SU-DHL-6 (cell line): Measurements from ENCODE around the gene STXBP5.

ENCODE experiments used
- H2AFZ ChIP-seq: fragments of 200-600 bp; sonication (generic); 2 replicates; pipeline ENCODE4 v1.6.1; 2014; ENCODE audit warnings: low read depth, mild to moderate bottlenecking, moderate library complexity, mixed read lengths, antibody characterized with exemption, low read length; ENCODE audit not compliant: severe bottlenecking
- H3F3A ChIP-seq: fragments of 200-600 bp; shearing (Covaris generic); 2 replicates; pipeline ENCODE4 v1.6.0; 2016; ENCODE audit warnings: antibody characterized with exemption, mild to moderate bottlenecking; ENCODE audit not compliant: insufficient read depth
- H3K27ac ChIP-seq: fragments of 200-600 bp; sonication (generic); 2 replicates; pipeline ENCODE4 v1.5.1; 2016; ENCODE audit warnings: low read depth, mild to moderate bottlenecking, low read length, moderate library complexity, mixed read lengths
- H3K27me3 ChIP-seq: fragments of 200-600 bp; sonication (generic), shearing (Covaris generic); 2 replicates; pipeline ENCODE4 v1.6.0; 2014; ENCODE audit warnings: mild to moderate bottlenecking, low read length
- H3K36me3 ChIP-seq: fragments of 200-600 bp; sonication (generic); 2 replicates; pipeline ENCODE4 v1.6.1; 2014; ENCODE audit warnings: mild to moderate bottlenecking, low read length, mixed read lengths
- H3K4me2 ChIP-seq: fragments of 300-600, 200-600 bp; shearing (Covaris generic), sonication (generic); 2 replicates; pipeline ENCODE4 v1.6.0; 2014; ENCODE audit warnings: low read length, low read depth, mild to moderate bottlenecking; ENCODE audit not compliant: poor library complexity, severe bottlenecking
- H3K4me3 ChIP-seq: fragments of 200-600 bp; sonication (generic); 2 replicates; pipeline ENCODE4 v1.5.1; 2014; ENCODE audit warnings: antibody characterized with exemption, low read length, mild to moderate bottlenecking, mixed read lengths; ENCODE audit not compliant: insufficient read depth, poor library complexity, severe bottlenecking
- H3K79me2 ChIP-seq: fragments of 200-600 bp; sonication (generic); 2 replicates; pipeline ENCODE4 v1.6.1; 2014; ENCODE audit warnings: mild to moderate bottlenecking, low read length, moderate library complexity; ENCODE audit not compliant: insufficient read depth
- H3K9ac ChIP-seq: fragments of 200-600 bp; sonication (generic); 2 replicates; pipeline ENCODE4 v1.7.0; 2014; ENCODE audit warnings: mild to moderate bottlenecking, low read length
- H3K9me2 ChIP-seq: fragments of 200-600 bp; sonication (generic); replicated peaks from 2 replicates; pipeline ENCODE4 v1.6.1; 2014; ENCODE audit warnings: low read length; ENCODE audit not compliant: insufficient read depth
- H3K9me3 ChIP-seq: fragments of 200-600 bp; sonication (generic); 2 replicates; pipeline ENCODE4 v1.6.1; 2014; ENCODE audit warnings: low read length, mixed read lengths; ENCODE audit not compliant: insufficient read depth
- H4K20me1 ChIP-seq: fragments of 200-600 bp; sonication (generic); 2 replicates; pipeline ENCODE4 v1.6.1; 2014; ENCODE audit warnings: low read depth, mild to moderate bottlenecking, antibody characterized with exemption, low read length, moderate library complexity, mixed read lengths
- CTCF ChIP-seq: fragments of 200-600 bp; sonication (generic); IDR thresholded peaks from one replicate; pipeline ENCODE4 v1.5.1; 2017; ENCODE audit warnings: antibody characterized with exemption, mild to moderate bottlenecking, low read length, moderate library complexity; ENCODE audit not compliant: insufficient read depth, poor library complexity, severe bottlenecking
- EZH2phosphoT487 ChIP-seq: fragments of 200-600 bp; sonication (generic), shearing (Covaris generic); conservative IDR thresholded peaks from 2 replicates; pipeline ENCODE4 v1.6.1; 2018; ENCODE audit warnings: mild to moderate bottlenecking, antibody characterized with exemption, low read length, moderate library complexity, mixed read lengths

Gene STXBP5

GRCh38 chr6:147434076-147434475 lies 229.9 kb downstream of the STXBP5 start:
- H2AFZ ChIP-seq = no peak overlapping the region
- H3K4me3 ChIP-seq = no peak overlapping the region
- no peak overlapping the region for H3K9ac ChIP-seq
- no peaks in the 10 kb centered on the region for H4K20me1 ChIP-seq
- no peaks in the 10 kb centered on the region for H3F3A ChIP-seq
- H3K27ac ChIP-seq = no peak overlapping the region
- no peak for TF ChIP-seq CTCF
- TF ChIP-seq EZH2phosphoT487 = no peak
- H3K79me2 ChIP-seq = no peaks in the 10 kb centered on the region
- H3K9me2 ChIP-seq = no peaks in the 10 kb centered on the region
- H3K9me3 ChIP-seq = no peaks in the 10 kb centered on the region
- H3K36me3 ChIP-seq = no peaks in the 10 kb centered on the region
- no peaks in the 10 kb centered on the region for H3K27me3 ChIP-seq
- no peak overlapping the region for H3K4me2 ChIP-seq

- no peaks in the 10 kb centered on the region for H3K9me2 ChIP-seq
- no peaks in the 10 kb centered on the region for H3K36me3 ChIP-seq
- no peak overlapping the region for H3K4me2 ChIP-seq
- no peaks in the 10 kb centered on the region for H3F3A ChIP-seq
- H3K9ac ChIP-seq = no peak overlapping the region
- no peaks in the 10 kb centered on the region for H4K20me1 ChIP-seq
- no peak overlapping the region for H3K4me3 ChIP-seq
- H3K27me3 ChIP-seq = no peaks in the 10 kb centered on the region
- H3K27ac ChIP-seq = no peak overlapping the region
- TF ChIP-seq CTCF = no peak
- no peaks in the 10 kb centered on the region for H3K79me2 ChIP-seq
- no peak overlapping the region for H2AFZ ChIP-seq
- no peaks in the 10 kb centered on the region for H3K9me3 ChIP-seq
Observed at GRCh38 chr6:147434516-147434915, 230.3 kb downstream of the STXBP5 start.

GRCh38 chr6:147437615-147438014 lies 233.4 kb downstream of the STXBP5 start:
- no peaks in the 10 kb centered on the region for H3K9me2 ChIP-seq
- H3K9me3 ChIP-seq = no peaks in the 10 kb centered on the region
- TF ChIP-seq EZH2phosphoT487 = no peak
- TF ChIP-seq CTCF = no peak
- no peaks in the 10 kb centered on the region for H3K36me3 ChIP-seq
- H3K27me3 ChIP-seq = no peaks in the 10 kb centered on the region
- no peaks in the 10 kb centered on the region for H3F3A ChIP-seq
- H3K4me2 ChIP-seq = no peak overlapping the region
- H2AFZ ChIP-seq = no peak overlapping the region
- H3K9ac ChIP-seq = no peak overlapping the region
- no peak overlapping the region for H3K27ac ChIP-seq
- H3K4me3 ChIP-seq = no peak overlapping the region
- no peaks in the 10 kb centered on the region for H4K20me1 ChIP-seq
- H3K79me2 ChIP-seq = no peaks in the 10 kb centered on the region
